ENCODE measurements around the gene PCSK5.
A peak's percentile ranks its signal among the peaks of the same experiment; 100 is the strongest.
"Not testable (repeated sequence)": the region's sequence is repeated elsewhere in the genome, so short reads cannot be mapped to it uniquely, and the experiment has no call there.

PCSK5 gene

DNA sequence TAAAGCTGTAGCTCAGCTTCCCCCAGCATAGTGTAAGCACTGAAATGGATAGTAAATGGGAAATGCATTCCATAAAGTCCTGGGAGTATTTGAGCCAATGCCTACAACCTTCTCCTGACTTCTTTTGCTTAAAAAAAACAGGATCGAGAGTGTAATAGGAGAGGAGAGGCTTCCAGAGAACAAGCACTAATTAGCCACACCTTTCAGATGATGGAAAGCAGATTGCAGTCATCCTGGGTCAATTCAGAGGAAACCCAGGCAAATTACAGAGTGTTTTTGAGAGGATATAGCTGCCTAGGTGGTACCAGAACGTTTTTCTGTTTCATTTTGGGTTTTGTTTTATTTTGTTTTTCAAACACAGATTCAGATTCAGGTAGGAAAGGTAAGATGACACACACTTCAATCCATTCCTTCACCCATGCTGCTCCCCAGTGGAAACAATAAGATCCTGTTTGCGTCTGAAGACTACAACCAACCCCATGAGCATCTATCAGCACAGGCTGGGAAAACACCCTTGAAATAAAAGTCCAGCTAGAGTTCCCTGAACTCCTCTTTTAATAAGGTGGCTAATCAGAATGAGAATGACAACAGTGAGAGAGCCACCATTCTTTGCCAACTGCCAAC is 408.2 kb downstream of the PCSK5 start:
- DNase-seq (ENCODE audit: low read depth), result peak; percentile 59
- TF ChIP-seq, protein P1, sequence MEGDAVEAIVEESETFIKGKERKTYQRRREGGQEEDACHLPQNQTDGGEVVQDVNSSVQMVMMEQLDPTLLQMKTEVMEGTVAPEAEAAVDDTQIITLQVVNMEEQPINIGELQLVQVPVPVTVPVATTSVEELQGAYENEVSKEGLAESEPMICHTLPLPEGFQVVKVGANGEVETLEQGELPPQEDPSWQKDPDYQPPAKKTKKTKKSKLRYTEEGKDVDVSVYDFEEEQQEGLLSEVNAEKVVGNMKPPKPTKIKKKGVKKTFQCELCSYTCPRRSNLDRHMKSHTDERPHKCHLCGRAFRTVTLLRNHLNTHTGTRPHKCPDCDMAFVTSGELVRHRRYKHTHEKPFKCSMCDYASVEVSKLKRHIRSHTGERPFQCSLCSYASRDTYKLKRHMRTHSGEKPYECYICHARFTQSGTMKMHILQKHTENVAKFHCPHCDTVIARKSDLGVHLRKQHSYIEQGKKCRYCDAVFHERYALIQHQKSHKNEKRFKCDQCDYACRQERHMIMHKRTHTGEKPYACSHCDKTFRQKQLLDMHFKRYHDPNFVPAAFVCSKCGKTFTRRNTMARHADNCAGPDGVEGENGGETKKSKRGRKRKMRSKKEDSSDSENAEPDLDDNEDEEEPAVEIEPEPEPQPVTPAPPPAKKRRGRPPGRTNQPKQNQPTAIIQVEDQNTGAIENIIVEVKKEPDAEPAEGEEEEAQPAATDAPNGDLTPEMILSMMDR (IDR thresholded peaks at IDR 0.05; ENCODE audit: insufficient read depth, low read depth, low read length, missing control alignments), result peak; percentile 52
- H3K4me3 ChIP-seq (ENCODE audit: low read length), result no peak overlapping the region

DNA sequence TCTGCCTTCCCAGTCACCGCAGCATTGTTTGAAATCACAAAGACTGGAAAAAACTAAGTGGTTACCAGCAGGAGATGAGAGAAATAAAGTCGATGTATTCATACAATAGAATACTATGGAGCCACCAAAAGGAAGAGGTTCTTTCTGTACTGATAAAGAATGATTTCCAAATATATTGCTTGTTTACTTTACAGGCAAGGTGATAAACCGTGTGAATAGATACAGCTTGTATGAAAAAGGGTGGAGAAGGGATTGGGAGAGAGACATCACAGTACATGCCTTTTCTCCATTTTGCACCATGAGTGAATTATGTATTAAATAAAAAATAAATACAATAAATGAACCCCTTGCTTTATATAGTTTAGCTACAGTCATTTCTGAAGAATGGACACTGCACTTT is 412.1 kb downstream of the PCSK5 start:
- no peak overlapping the region for H3K4me3 ChIP-seq (ENCODE audit: low read length)
- TF ChIP-seq, protein P1 (IDR thresholded peaks at IDR 0.05; ENCODE audit: insufficient read depth, low read depth, low read length, missing control alignments), result no peak
- no peak for DNase-seq (ENCODE audit: low read depth)

DNA sequence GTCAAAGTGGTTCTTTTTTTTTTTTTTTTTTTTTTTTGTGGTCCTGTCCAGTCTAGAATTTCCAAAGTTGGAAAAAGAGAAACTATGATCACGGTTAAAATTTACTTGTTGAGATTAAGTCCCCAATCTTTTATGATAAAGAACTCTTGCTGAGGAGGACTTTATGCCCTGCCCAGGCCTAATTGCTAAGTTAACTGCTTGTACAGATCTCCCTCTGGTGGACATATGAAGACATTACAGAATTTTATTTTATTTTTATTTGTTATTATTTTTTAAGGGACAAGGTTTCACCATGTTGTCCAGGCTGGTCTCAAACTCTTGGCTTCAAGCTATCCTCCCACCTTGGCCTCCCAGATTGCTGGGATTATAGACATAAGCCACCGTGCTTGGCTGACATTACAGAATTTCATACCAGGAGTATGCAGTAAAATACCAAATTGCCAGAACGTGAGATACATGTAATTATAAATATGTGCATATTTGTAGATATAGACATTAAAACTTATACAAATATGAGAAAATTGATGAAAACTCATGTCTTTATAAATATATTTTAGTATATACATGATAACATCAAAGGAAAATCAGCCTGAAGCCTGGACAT is 412.6 kb downstream of the PCSK5 start:
- H3K4me3 ChIP-seq (ENCODE audit: low read length), result no peak overlapping the region
- peak; percentile 69 for DNase-seq (ENCODE audit: low read depth)
- TF ChIP-seq, protein P1 (IDR thresholded peaks at IDR 0.05; ENCODE audit: insufficient read depth, low read depth, low read length, missing control alignments), result peak; percentile 61

DNA sequence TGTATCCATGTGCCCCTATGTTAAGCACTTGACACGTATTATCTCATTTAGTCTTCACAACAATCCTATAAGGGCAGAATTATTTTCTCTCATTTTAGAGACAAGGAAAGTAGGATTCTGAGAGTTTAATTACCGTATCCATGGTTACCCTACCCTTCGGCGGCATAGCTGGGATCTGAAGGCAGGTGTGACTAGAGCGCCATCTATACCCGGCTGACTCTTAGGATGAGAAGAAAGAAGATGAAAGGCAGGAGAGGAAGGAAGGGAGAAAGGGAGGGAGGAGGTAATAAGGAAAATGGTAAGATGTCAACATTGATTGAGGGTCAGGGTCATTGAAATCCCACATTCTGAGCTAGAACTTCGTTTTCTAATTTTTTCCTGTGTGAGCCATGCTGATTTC is 416.6 kb downstream of the PCSK5 start:
- H3K4me3 ChIP-seq (ENCODE audit: low read length), result not testable (repeated sequence)
- DNase-seq (ENCODE audit: low read depth), result peak; percentile 20

DNA sequence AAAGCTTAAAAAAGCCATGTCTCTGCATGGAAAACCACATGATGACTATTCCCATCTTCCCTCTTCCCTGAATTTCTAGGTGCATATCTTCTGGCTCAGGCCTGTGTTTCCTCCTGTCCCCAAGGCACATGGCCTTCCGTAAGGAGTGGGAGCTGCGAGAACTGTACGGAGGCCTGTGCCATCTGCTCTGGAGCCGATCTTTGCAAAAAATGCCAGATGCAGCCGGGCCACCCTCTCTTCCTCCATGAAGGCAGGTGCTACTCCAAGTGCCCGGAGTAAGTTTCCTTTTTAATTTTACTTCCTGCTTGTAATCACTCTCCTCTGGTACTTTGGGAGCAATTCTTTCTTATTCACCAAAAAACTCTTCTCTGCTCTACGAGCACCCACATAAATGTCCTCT is 420.1 kb downstream of the PCSK5 start:
- no peak for DNase-seq (ENCODE audit: low read depth)
- TF ChIP-seq, protein P1 (IDR thresholded peaks at IDR 0.05; ENCODE audit: insufficient read depth, low read depth, low read length, missing control alignments), result no peak
- no peak overlapping the region for H3K4me3 ChIP-seq (ENCODE audit: low read length)

DNA sequence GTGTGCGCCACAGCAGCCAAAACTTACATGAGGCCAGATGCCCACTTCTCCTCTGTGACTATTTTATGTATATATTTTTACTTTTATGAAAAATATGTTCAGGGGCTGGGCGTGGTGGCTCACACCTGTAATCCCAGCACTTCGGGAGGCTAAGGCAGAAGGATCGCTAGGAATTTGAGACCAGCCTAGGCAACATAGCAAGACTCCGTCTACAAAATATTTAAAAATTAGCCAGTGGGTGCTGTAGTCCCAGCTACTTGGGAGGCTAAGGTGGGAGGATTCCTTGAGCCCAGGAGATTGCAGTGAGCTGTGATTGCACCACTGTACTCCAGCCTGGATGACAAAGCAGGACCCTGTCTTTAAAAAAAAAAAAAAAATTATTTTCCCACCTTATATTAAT is 420.5 kb downstream of the PCSK5 start:
- no peak overlapping the region for H3K4me3 ChIP-seq (ENCODE audit: low read length)
- no peak for DNase-seq (ENCODE audit: low read depth)
- TF ChIP-seq, protein P1 (IDR thresholded peaks at IDR 0.05; ENCODE audit: insufficient read depth, low read depth, low read length, missing control alignments), result no peak

DNA sequence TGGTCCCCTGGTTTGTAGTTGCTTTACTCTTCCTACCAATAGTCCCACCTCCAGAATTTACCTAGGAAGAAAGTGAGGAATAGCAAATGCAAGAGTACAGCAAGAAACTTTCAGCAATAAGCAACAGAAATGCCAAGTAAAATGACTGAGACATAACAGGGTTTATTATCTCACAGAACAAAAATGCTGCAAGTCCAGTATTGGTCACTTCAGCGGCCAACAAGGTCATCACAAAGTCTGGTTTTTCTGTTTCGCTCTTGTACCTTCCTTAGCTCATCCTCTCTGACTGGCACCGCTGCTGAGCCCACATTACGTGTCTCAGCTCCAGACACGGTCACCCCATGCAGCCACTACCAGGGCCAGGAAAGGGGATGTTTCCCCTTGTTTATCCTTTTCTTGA is 421.1 kb downstream of the PCSK5 start:
- H3K4me3 ChIP-seq (ENCODE audit: low read length), result no peak overlapping the region
- peak; percentile 6 for DNase-seq (ENCODE audit: low read depth)
- TF ChIP-seq, protein P1 (IDR thresholded peaks at IDR 0.05; ENCODE audit: insufficient read depth, low read depth, low read length, missing control alignments), result no peak

All from epithelial cell of esophagus (primary cell).